HepG2 (cell line): ENCODE results near the gene NOL4L. TPM values are rescaled to one million over a fixed set of nuclear protein-coding genes. Genes with fewer than 3 reads are reported as not detected.

Experiments
- BATF2 ChIP-seq: sonication (generic); formaldehyde crosslinking; IDR thresholded peaks from 2 replicates; pipeline ENCODE4 v1.8.0; 2022; ENCODE audit warnings: mild to moderate bottlenecking, missing genetic modification reagents, moderate library complexity
- EEA1 ChIP-seq: sonication (generic); formaldehyde crosslinking; IDR thresholded peaks from 2 replicates; pipeline ENCODE4 v1.5.1; 2020; ENCODE audit warnings: mild to moderate bottlenecking, missing genetic modification reagents, borderline replicate concordance
- FOXO1 ChIP-seq: sonication (generic); formaldehyde crosslinking; IDR thresholded peaks from 2 replicates; pipeline ENCODE4 v1.4.0; 2020; ENCODE audit warnings: missing genetic modification reagents
- GFI1 ChIP-seq: sonication (generic); formaldehyde crosslinking; IDR thresholded peaks from 2 replicates; pipeline ENCODE4 v1.5.0; 2020; ENCODE audit warnings: missing genetic modification reagents, mild to moderate bottlenecking, borderline replicate concordance
- MYPOP ChIP-seq: sonication (generic); formaldehyde crosslinking; IDR thresholded peaks from 2 replicates; pipeline ENCODE4 v1.8.1; 2023; ENCODE audit warnings: mild to moderate bottlenecking, moderate library complexity, missing genetic modification reagents
- TARDBP ChIP-seq: sonication (generic); formaldehyde crosslinking; IDR thresholded peaks from 2 replicates; pipeline ENCODE4 v1.8.0; 2022; ENCODE audit warnings: mild to moderate bottlenecking, missing genetic modification reagents
- U2AF1 ChIP-seq: fragments of 200-400 bp; formaldehyde crosslinking; optimal IDR thresholded peaks from 2 replicates; pipeline ENCODE3; 2017; ENCODE audit warnings: mild to moderate bottlenecking, low read depth, low read length
- ZBTB2 ChIP-seq: sonication (generic); formaldehyde crosslinking; IDR thresholded peaks from 2 replicates; pipeline ENCODE4 v1.8.0; 2022; ENCODE audit warnings: low read depth, missing genetic modification reagents
- ZNF263 ChIP-seq: sonication (generic); formaldehyde crosslinking; IDR thresholded peaks from 2 replicates; pipeline ENCODE4 v1.4.0; 2020; ENCODE audit warnings: missing genetic modification reagents
- ZNF510 ChIP-seq: sonication (generic); formaldehyde crosslinking; IDR thresholded peaks from 2 replicates; pipeline ENCODE4 v1.4.0; 2020; ENCODE audit warnings: low read depth, mild to moderate bottlenecking, missing genetic modification reagents
- ZNF687 ChIP-seq: sonication (generic); formaldehyde crosslinking; IDR thresholded peaks from 2 replicates; pipeline ENCODE4 v1.5.1; 2020; ENCODE audit warnings: mild to moderate bottlenecking, missing genetic modification reagents, moderate library complexity
- ZNF841 ChIP-seq: sonication (generic); formaldehyde crosslinking; IDR thresholded peaks from 2 replicates; pipeline ENCODE4 v1.8.1; 2023; ENCODE audit warnings: missing genetic modification reagents, borderline replicate concordance
- polyA plus RNA-seq, 8 experiments: library from polyadenylated mRNA; depleted of rRNA in 3 of 8; stranded (reverse) in 7 of 8; unstranded in 1 of 8; fragments of >200 nt; fragmentation: Illumina TruSeq in 4 of 8; extraction: Trizol in 4 of 8; gene quantifications; 2 replicates each; pipeline versions ENCODE4 v1.2.1 to v1.2.3, GENCODE V29; 2011 to 2016; ENCODE audit warnings: low read depth in 4 of 8, missing spikeins in 1 of 8, mixed read lengths in 1 of 8; ENCODE audit not compliant: insufficient read depth in 1 of 8
- total RNA-seq, 5 experiments: library from RNA; depleted of rRNA; stranded (reverse); fragments of >200 nt; fragmentation: Illumina TruSeq; extraction: Trizol; gene quantifications; 2 replicates each; pipeline ENCODE4 v1.2.3, GENCODE V29; 2016; ENCODE audit warnings: low read depth in 1 of 5
- TF ChIP-seq, protein P1 (sequence below): sonication (generic); formaldehyde crosslinking; IDR thresholded peaks from 2 replicates; pipeline ENCODE4 v1.4.0; 2020; ENCODE audit warnings: missing genetic modification reagents
- TF ChIP-seq, protein P2 (sequence below): sonication (generic); formaldehyde crosslinking; IDR thresholded peaks from 2 replicates; pipeline ENCODE4 v1.4.0; 2020; ENCODE audit warnings: mild to moderate bottlenecking, missing genetic modification reagents, borderline replicate concordance
- TF ChIP-seq, protein P3 (sequence below): sonication (generic); formaldehyde crosslinking; IDR thresholded peaks from 2 replicates; pipeline ENCODE4 v1.8.0; 2022; ENCODE audit warnings: missing genetic modification reagents, mild to moderate bottlenecking, borderline replicate concordance

The NOL4L gene
- total and polyA plus RNA-seq, 2 of the 13 experiments (the other 11 are each of a cell fraction or from before 2014, with no cell fraction given) = 16.6 to 35.4 TPM

GRCh38 chr20:32585586-32586127, 524 bp upstream of the NOL4L start (continued):
- TF ChIP-seq, protein P1, sequence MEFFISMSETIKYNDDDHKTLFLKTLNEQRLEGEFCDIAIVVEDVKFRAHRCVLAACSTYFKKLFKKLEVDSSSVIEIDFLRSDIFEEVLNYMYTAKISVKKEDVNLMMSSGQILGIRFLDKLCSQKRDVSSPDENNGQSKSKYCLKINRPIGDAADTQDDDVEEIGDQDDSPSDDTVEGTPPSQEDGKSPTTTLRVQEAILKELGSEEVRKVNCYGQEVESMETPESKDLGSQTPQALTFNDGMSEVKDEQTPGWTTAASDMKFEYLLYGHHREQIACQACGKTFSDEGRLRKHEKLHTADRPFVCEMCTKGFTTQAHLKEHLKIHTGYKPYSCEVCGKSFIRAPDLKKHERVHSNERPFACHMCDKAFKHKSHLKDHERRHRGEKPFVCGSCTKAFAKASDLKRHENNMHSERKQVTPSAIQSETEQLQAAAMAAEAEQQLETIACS (CRISPR knock-in tag) = no peak
- TF ChIP-seq, protein P2, sequence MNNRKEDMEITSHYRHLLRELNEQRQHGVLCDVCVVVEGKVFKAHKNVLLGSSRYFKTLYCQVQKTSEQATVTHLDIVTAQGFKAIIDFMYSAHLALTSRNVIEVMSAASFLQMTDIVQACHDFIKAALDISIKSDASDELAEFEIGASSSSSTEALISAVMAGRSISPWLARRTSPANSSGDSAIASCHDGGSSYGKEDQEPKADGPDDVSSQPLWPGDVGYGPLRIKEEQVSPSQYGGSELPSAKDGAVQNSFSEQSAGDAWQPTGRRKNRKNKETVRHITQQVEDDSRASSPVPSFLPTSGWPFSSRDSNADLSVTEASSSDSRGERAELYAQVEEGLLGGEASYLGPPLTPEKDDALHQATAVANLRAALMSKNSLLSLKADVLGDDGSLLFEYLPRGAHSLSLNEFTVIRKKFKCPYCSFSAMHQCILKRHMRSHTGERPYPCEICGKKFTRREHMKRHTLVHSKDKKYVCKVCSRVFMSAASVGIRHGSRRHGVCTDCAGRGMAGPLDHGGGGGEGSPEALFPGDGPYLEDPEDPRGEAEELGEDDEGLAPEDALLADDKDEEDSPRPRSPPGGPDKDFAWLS (CRISPR knock-in tag) = peak; percentile 72; the same call in 1 of the 2 replicates
- TF ChIP-seq ZNF841 (CRISPR knock-in tag) = no peak
- TF ChIP-seq, protein P3, sequence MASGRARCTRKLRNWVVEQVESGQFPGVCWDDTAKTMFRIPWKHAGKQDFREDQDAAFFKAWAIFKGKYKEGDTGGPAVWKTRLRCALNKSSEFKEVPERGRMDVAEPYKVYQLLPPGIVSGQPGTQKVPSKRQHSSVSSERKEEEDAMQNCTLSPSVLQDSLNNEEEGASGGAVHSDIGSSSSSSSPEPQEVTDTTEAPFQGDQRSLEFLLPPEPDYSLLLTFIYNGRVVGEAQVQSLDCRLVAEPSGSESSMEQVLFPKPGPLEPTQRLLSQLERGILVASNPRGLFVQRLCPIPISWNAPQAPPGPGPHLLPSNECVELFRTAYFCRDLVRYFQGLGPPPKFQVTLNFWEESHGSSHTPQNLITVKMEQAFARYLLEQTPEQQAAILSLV (CRISPR knock-in tag) = 0 out of 2 replicates have a peak, but pooled peaks have one; percentile 14
- no peak for TF ChIP-seq ZNF510 (CRISPR knock-in tag)
- no peak for TF ChIP-seq MYPOP
- no peak for TF ChIP-seq TARDBP (CRISPR knock-in tag)
- no peak for TF ChIP-seq ZNF263
- TF ChIP-seq ZBTB2 (CRISPR knock-in tag) = peak; percentile 5; the same call in 1 of the 2 replicates
- no peak for TF ChIP-seq FOXO1 (CRISPR knock-in tag)
- TF ChIP-seq U2AF1 = no peak
- TF ChIP-seq EEA1 (CRISPR knock-in tag) = 0 out of 2 replicates have a peak, but pooled peaks have one; percentile 38
- TF ChIP-seq GFI1 = no peak
- TF ChIP-seq ZNF687 (CRISPR knock-in tag) = 0 out of 2 replicates have a peak, but pooled peaks have one; percentile 43
- no peak for TF ChIP-seq BATF2 (CRISPR knock-in tag)
